Suprapubic skin (tissue), 3 donors: ENCODE measurements around the gene ZSWIM9.

Source experiments
- CTCF ChIP-seq, 2 donors: fragments of 200-600 bp in 1 of 2; fragments of 450-650 bp in 1 of 2; sonication (generic) in 1 of 2; IDR thresholded peaks; one replicate each; pipeline ENCODE4 v1.5.1; 2016 to 2019; ENCODE audit warnings: antibody characterized with exemption in 2 of 2, mild to moderate bottlenecking in 1 of 2, moderate library complexity in 1 of 2
- POLR2A ChIP-seq, 2 donors: fragments of 450-650 bp; IDR thresholded peaks; one replicate each; pipeline ENCODE4 v1.6.1; 2017; ENCODE audit warnings: antibody characterized with exemption in 2 of 2, mild to moderate bottlenecking in 2 of 2, moderate library complexity in 2 of 2

GRCh38 chr19:48176226-48176625 is 5.7 kb downstream of the ZSWIM9 start:
- TF ChIP-seq CTCF (IDR thresholded peaks at IDR 0.05) (no peak), POLR2A (IDR thresholded peaks at IDR 0.05) (no peak)
